Amygdala (tissue), 56 donors: ENCODE results near the gene KCNS3.
"Not testable (repeated sequence)": the region's sequence is repeated elsewhere in the genome, so short reads cannot be mapped to it uniquely, and the experiment has no call there.

ENCODE experiments used
- DNase-seq, 56 donors: peaks; one replicate each; lab custom pipeline; 2025; lab: John Stamatoyannopoulos, UW

Gene KCNS3

GRCh38 chr2:17936599-17936998 lies 58.1 kb downstream of the KCNS3 start:
- DNase-seq, result no peak

GRCh38 chr2:17940091-17940630 lies 61.7 kb downstream of the KCNS3 start:
- peak in 2 of 56 donors; percentile 5 to 23 for DNase-seq

DNA sequence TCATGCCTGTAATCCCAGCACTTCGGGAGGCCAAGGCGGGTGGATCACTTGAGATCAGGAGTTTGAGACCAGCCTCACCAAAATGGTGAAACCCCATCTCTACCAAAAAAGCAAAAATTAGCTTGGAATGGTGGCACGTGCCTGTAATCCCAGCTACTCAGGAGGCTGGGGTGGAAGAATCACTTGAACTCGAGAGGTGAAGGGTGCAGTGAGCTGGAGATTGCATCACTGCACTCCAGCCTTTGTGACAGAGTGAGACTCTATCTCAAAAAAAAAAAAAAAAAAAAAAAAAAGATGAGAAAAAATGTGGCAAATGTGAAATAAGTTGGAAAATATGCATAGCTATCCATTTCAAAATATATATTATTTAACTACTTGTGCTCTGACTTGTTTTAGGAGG lies 65.0 kb downstream of the KCNS3 start:
- no peak for DNase-seq

- DNase-seq, result no peak
These were observed 68.6 kb downstream of the KCNS3 start for GRCh38 chr2:17947113-17947512.

DNA sequence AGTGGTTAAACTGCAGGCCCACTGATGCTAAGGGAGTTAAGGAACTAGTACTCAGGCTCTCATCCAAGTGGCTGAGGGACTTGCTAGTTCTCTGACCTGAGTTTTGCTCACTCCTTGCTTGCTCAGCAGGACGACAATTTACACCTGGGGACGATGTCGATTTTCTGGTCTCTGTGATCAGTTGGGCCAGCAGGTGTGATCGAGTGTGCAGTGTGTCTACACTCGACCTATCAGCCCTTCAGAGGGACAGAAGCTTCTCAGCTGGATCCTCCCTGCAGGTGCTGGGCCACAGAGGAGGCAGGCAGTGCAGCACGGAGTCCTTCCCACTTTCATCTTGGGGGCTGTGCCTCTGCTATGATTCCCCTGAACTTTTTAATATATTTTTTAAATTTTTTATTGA lies 71.5 kb downstream of the KCNS3 start:
- no peak for DNase-seq

GRCh38 chr2:17951563-17951962 lies 73.1 kb downstream of the KCNS3 start:
- DNase-seq, result no peak

- DNase-seq, result peak in 2 of 56 donors; percentile 5 to 13
These were observed 80.1 kb downstream of the KCNS3 start for GRCh38 chr2:17958466-17959092.

DNA sequence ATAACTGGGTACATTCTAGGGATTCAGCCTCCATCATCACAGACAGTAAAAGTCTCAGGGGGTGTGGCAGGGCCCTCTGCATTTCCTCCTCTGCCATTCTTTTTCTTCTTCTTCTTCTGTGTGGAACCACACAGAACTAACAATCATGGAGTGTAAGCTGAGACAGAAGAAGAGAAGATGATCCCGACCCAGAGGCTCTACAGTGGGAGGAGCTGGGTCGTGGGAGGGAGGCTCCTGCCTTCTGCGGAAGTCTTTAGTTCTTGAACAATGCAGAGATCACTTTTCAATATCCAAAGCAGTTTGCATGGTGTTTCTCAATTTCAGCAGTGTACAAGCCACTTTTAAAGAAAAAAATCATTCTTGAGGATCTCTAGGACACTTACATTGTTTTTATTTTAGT lies 80.9 kb downstream of the KCNS3 start:
- no peak for DNase-seq

DNA sequence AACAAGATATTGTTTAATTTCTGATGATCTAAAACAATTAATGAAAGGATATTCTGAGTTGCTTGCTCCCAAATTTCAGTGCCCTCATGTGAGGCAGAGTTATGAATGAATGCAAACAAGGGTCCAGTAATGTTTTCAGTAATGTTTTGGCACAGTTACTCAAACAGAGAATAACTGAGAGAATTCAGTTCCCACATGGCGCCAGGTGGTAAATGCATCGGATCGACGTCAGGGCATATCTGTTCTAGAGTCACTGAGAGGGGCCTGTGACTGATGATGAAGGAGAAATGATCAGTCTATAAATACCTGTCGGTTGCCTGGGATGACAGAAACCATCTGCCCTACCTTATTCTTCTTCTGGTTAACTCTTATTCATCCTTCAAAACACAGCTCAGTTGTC lies 81.4 kb downstream of the KCNS3 start:
- no peak for DNase-seq

DNA sequence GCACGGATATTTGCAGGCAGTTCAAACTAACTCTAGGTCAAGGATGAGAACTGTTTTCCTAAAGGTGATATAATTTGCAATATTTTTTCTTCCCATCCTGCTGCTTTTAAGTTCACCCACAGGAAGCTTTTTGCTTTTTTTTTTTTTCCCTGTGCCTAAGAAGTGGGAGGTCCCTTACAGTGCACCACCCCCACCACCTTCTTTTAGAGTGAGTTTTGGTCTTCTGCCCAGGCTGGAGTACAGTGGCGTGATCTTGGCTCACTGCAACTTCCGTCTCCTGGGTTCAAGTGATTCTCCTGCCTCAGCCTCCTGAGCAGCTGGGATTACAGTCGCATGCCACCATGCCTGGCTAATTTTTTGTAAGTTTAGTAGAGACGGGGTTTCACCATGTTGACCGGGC lies 82.5 kb downstream of the KCNS3 start:
- DNase-seq, result no peak

- DNase-seq, result no peak
These were observed 83.3 kb downstream of the KCNS3 start for GRCh38 chr2:17961789-17962188.

- DNase-seq, result no peak
These were observed 84.4 kb downstream of the KCNS3 start for GRCh38 chr2:17962876-17963275.

- DNase-seq, result not testable (repeated sequence)
These were observed 85.1 kb downstream of the KCNS3 start for GRCh38 chr2:17963571-17963970.

DNA sequence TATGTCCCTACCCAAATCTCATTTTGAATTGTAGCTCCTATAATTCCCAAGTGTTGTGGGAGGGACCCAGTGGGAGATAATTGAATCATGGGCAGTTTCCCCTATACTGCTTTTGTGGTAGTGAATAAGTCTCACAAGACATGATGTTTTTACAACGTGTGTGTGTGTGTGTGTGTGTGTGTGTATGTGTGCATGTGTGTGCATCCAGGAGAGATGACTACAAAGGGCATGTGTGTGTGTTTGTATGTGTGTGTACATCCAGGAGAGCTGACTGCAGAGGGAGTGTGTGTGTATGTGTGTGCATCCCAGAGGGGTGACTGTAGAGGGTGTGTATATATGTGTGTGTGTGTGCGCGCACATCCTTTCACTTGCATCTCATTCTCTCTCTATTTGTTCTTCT lies 86.7 kb downstream of the KCNS3 start:
- no peak for DNase-seq

GRCh38 chr2:17966798-17967197 lies 88.3 kb downstream of the KCNS3 start:
- DNase-seq, result no peak

DNA sequence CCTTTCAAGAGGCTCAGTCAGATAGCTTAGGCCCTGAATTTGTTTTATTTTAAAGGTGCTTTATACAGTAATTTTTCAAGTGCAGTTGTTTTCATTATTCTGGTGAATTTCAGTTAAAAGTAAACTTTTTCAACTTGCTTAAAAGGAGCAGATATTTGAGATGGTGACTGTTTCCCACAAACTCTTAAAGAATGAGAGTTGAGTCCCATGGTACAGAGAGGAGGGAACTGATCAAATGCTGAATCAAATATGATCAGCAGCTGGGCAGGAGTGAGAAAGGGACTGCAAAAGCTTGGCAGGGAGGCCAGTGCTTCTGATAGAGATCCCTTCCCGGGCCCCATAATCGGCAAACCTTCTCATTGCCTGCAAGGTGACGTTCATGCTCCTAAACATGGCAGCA lies 91.2 kb downstream of the KCNS3 start:
- no peak for DNase-seq

- no peak for DNase-seq
These were observed 93.2 kb downstream of the KCNS3 start for GRCh38 chr2:17971531-17972125.

- DNase-seq, result no peak
These were observed 94.5 kb downstream of the KCNS3 start for GRCh38 chr2:17972991-17973390.

- no peak for DNase-seq
These were observed 96.9 kb downstream of the KCNS3 start for GRCh38 chr2:17975401-17975800.

DNA sequence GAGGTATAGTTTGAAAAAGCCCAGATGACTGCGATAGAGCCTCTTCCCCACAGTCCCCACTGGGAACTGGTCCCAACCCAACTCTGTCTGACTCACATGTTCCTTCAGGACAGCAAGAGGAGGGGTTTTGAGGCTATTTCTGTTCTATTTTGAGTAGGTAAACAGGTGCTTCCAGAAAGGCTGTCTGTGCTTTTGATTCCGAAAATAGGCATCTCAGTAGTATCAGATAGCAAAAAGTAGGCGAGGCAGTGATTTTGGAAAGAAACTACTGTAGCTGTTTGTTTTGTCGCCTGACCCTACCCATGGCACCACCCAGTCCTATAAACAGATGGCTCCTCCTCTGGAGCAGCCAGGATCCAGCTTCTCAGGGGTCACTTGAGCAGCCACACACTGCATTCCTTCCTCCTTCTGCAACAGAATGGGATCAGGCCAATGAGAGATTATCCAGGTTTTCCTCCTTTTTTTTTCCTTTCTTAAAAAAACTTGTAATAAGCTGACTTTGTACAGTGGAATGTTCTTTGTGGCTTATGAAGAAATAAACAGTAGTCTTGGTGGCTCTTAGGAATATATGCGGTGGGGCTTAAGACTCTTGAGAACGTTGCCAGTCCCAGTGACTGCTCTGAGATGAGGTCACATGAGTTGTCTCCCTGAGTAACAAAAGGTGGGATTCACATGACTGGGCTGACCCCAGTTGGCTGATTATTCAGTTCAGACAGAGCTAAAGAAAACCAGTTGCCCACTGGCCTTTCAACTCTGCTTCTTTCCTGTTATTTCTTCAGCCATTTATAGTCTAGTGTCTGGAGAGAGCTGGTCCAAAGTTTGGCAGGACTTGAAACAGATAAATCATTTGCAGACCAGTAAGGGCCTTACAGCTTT lies 98.6 kb downstream of the KCNS3 start:
- no peak for DNase-seq

GRCh38 chr2:17979707-17980106 lies 101.2 kb downstream of the KCNS3 start:
- no peak for DNase-seq
